SK-N-MC (cell line): ENCODE measurements around the gene SEC23A.

Source experiments
- EZH2 ChIP-seq: fragments of 200-600 bp; sonication (generic); IDR thresholded peaks from one replicate; pipeline ENCODE4 v1.6.1; 2017; ENCODE audit warnings: antibody characterized with exemption
- POLR2AphosphoS5 ChIP-seq: IDR thresholded peaks from 2 replicates; pipeline ENCODE4 v1.6.1; 2012; ENCODE audit warnings: mild to moderate bottlenecking, low read depth, low read length, borderline replicate concordance

GRCh38 chr14:39122330-39123138 lies 19.5 kb upstream of the SEC23A start:
- TF ChIP-seq EZH2 (no peak), POLR2AphosphoS5 (no peak)
